ENCODE data around the gene HDAC9.

The HDAC9 gene

GRCh38 chr7:18798088-18798906 lies 302.7 kb downstream of the HDAC9 start:
- no peak for DNase-seq

GRCh38 chr7:18799899-18800298 lies 304.4 kb downstream of the HDAC9 start:
- no peak for DNase-seq

GRCh38 chr7:18803923-18804322 lies 308.4 kb downstream of the HDAC9 start:
- no peak for DNase-seq

GRCh38 chr7:18806177-18806576 lies 310.6 kb downstream of the HDAC9 start:
- no peak for DNase-seq

- no peak for DNase-seq
These were observed 312.5 kb downstream of the HDAC9 start for GRCh38 chr7:18808026-18808425.

- no peak for DNase-seq
These were observed 319.9 kb downstream of the HDAC9 start for GRCh38 chr7:18815261-18815960.

GRCh38 chr7:18820981-18821380 lies 325.4 kb downstream of the HDAC9 start:
- DNase-seq, result no peak

GRCh38 chr7:18821554-18821953 lies 326.0 kb downstream of the HDAC9 start:
- no peak for DNase-seq

- DNase-seq, result no peak
These were observed 328.6 kb downstream of the HDAC9 start for GRCh38 chr7:18824157-18824556.

- no peak for DNase-seq
These were observed 332.9 kb downstream of the HDAC9 start for GRCh38 chr7:18828260-18828993.

- no peak for DNase-seq
These were observed 333.7 kb downstream of the HDAC9 start for GRCh38 chr7:18828994-18829857.

GRCh38 chr7:18829858-18830285 lies 334.3 kb downstream of the HDAC9 start:
- no peak for DNase-seq

- no peak for DNase-seq
These were observed 335.9 kb downstream of the HDAC9 start for GRCh38 chr7:18831419-18831818.

GRCh38 chr7:18831943-18832342 lies 336.4 kb downstream of the HDAC9 start:
- DNase-seq, result no peak

- DNase-seq, result no peak
These were observed 339.0 kb downstream of the HDAC9 start for GRCh38 chr7:18834577-18834976.

GRCh38 chr7:18835001-18835690 lies 339.6 kb downstream of the HDAC9 start:
- no peak for DNase-seq

GRCh38 chr7:18843979-18844378 lies 348.4 kb downstream of the HDAC9 start:
- no peak for DNase-seq

- no peak for DNase-seq
These were observed 349.2 kb downstream of the HDAC9 start for GRCh38 chr7:18844735-18845134.

- DNase-seq, result no peak
These were observed 350.2 kb downstream of the HDAC9 start for GRCh38 chr7:18845700-18846099.

- DNase-seq, result no peak
These were observed 351.2 kb downstream of the HDAC9 start for GRCh38 chr7:18846765-18847215.

- no peak for DNase-seq
These were observed 353.6 kb downstream of the HDAC9 start for GRCh38 chr7:18849130-18849529.

- DNase-seq, result no peak
These were observed 360.2 kb downstream of the HDAC9 start for GRCh38 chr7:18855796-18856195.

Measured in bone marrow (tissue), 2 donors.